GM18505 (cell line): ENCODE measurements around the gene CUEDC1.

ENCODE experiments used
- ATAC-seq: cut with Tn5 transposase; IDR thresholded peaks from one replicate; pipeline ENCODE4 v1.9.1; 2021; ENCODE audit not compliant: unreplicated experiment
- POLR2A ChIP-seq: IDR thresholded peaks from 4 replicates; pipeline ENCODE4 v1.6.1; 2011; ENCODE audit warnings: borderline replicate concordance; ENCODE audit not compliant: insufficient read depth, insufficient read length; ENCODE audit errors: extremely low read depth

CUEDC1 gene

GRCh38 chr17:57868007-57868909, 87.0 kb downstream of the CUEDC1 start:
- no peak for TF ChIP-seq POLR2A
- ATAC-seq, result peak; percentile 87

DNA sequence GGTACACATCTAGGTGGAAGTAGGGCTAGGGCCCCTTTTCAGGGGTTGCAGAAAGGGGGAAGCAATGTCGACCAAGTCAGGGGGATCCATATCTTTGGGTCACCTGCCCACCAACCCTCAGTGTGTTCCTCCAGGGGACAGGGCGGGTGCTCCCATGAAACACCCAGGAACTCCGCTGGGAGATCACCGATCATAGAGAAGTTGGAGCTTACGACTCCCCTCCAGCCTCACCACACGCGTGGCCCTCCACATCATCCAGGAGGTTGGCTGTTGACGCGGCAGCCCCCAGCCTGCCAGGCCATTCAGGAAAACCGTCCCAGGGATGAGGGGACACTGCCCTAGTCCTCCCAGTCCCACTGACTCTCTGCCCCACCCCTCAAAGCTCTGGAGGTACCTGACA, 88.1 kb downstream of the CUEDC1 start:
- TF ChIP-seq POLR2A, result no peak
- no peak for ATAC-seq

GRCh38 chr17:57866723-57867122, 88.5 kb downstream of the CUEDC1 start:
- no peak for ATAC-seq
- no peak for TF ChIP-seq POLR2A

GRCh38 chr17:57866319-57866718, 88.9 kb downstream of the CUEDC1 start:
- no peak for TF ChIP-seq POLR2A
- no peak for ATAC-seq

- TF ChIP-seq POLR2A, result no peak
- no peak for ATAC-seq
Measured at GRCh38 chr17:57864273-57864672, 90.9 kb downstream of the CUEDC1 start.

GRCh38 chr17:57862694-57863667, 92.2 kb downstream of the CUEDC1 start:
- no peak for ATAC-seq

DNA sequence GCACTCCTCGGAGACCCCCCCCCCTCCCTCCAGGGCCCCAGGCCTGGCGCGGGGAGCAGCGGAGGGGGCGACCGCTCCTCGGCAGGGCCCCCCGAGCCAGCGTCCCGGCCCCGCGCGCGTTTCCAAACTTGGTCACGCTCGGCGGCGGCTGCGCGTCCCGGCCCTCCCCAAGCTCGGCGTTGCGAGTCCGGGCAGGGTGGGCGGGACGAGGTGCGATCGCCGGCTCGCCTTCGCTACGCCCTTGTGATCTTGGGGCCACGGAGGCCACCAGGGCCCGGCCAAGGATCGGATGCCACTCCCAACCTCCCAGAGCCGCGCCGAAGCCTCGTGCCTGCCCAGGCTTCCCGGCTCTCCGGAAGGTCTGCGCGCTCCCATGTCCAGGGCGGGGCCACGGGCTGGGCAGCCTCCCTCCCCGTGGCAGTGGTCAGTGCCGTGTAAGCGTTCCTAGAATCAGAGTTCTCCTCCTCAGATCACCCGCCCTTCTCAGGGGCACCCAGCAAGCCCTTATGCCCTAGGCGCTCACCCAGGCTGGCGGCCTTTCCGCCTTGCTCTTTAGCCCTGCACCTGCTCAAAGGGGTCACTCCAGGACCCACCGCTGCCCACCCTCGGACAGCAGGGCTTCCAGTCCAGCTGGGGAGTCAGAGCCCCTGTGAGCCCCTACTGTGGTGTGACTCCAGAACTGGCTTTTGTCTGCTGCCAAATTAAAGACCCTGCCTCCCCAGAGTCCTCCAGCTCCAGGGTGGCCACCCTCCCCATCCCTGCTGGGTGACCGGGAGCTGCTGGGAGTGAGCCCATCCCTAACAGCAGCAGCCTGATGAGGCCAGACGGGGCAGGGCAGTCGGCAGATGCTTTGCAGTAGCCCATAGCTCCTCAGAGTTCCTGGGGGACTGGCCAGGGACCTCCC, 93.2 kb downstream of the CUEDC1 start:
- ATAC-seq, result no peak
- no peak for TF ChIP-seq POLR2A

More at GRCh38 chr17:57862694-57863667, 92.2 kb downstream of the CUEDC1 start:
- no peak for TF ChIP-seq POLR2A

DNA sequence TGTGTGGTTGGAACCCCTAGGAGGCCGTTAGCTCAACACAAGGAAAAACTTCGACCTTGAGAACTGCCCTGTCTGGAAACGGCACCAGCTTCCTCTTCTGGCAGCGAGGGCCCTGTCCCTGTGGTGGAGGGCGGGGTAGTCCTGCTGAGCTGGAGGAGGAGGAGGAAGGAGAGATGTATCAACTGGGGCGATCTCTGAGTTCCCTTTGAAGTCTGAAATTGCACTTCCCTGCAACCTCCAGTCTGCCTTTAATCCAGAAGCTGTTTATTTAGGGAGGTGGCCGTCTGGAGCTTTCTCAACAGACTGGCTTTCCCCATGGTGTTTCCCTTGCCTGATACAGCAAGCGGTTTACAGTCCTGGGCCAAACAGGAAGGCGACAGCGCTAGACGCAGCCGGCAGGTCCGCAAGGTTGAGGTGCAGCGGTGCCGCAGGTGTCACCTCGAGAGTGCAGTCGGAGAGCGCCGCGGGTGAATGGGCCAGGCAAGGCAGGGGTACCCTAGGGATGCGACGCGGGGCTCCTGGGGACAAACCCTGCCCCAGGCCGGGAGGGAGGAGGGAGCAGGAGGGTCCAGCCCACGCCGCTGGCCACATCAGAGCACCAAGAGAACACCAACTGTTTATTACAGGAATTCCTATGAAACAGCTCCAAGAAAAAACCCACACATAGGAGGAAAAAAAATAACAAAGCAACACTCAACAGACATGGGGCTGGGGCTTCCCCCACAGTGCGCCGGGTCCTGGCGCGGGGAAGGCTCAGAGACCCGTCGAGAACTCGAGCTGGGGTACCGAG, 94.0 kb downstream of the CUEDC1 start:
- ATAC-seq, result no peak
- no peak for TF ChIP-seq POLR2A

GRCh38 chr17:57860414-57860999, 94.7 kb downstream of the CUEDC1 start:
- TF ChIP-seq POLR2A, result no peak
- no peak for ATAC-seq

GRCh38 chr17:57859601-57860413, 95.4 kb downstream of the CUEDC1 start:
- no peak for ATAC-seq
- TF ChIP-seq POLR2A, result no peak

- TF ChIP-seq POLR2A, result no peak
- no peak for ATAC-seq
Measured at GRCh38 chr17:57858838-57859237, 96.4 kb downstream of the CUEDC1 start.

GRCh38 chr17:57856792-57857620, 98.2 kb downstream of the CUEDC1 start:
- ATAC-seq, result no peak
- TF ChIP-seq POLR2A, result no peak
